HepG2 (cell line): ENCODE data around the gene VWA1. TPM values are rescaled to one million over a fixed set of nuclear protein-coding genes. Genes with fewer than 3 reads are reported as not detected.
A peak's percentile ranks its signal among the peaks of the same experiment; 100 is the strongest.

Experiments used
- BORCS8-MEF2B ChIP-seq: sonication (generic); formaldehyde crosslinking; IDR thresholded peaks from 2 replicates; pipeline ENCODE4 v1.8.0; 2022; ENCODE audit warnings: mild to moderate bottlenecking, missing genetic modification reagents
- CCAR2 ChIP-seq: fragments of 200-400 bp; formaldehyde crosslinking; optimal IDR thresholded peaks from 2 replicates; pipeline ENCODE3; 2018; ENCODE audit warnings: low read depth, mild to moderate bottlenecking, low read length, moderate library complexity
- CEBPG ChIP-seq: IDR thresholded peaks from 2 replicates; pipeline ENCODE4 v1.6.1; 2016
- IRF2 ChIP-seq: IDR thresholded peaks from 2 replicates; pipeline ENCODE4 v1.6.1; 2018; ENCODE audit warnings: missing genetic modification reagents, missing compliant biosample characterization
- MXI1 ChIP-seq: IDR thresholded peaks from 3 replicates; pipeline ENCODE4 v1.6.1; 2012; ENCODE audit warnings: low read depth, low read length, inconsistent platforms, borderline replicate concordance
- SIN3B ChIP-seq: fragments of 150-350 bp; IDR thresholded peaks from 2 replicates; pipeline ENCODE4 v1.6.1; 2014; ENCODE audit warnings: low read length
- SP4 ChIP-seq: sonication (generic); formaldehyde crosslinking; IDR thresholded peaks from 2 replicates; pipeline ENCODE4 v1.8.1; 2023; ENCODE audit warnings: mild to moderate bottlenecking, missing genetic modification reagents
- TARDBP ChIP-seq: sonication (generic); formaldehyde crosslinking; IDR thresholded peaks from 2 replicates; pipeline ENCODE4 v1.8.0; 2022; ENCODE audit warnings: mild to moderate bottlenecking, missing genetic modification reagents
- TBX3 ChIP-seq: fragments of 450-650 bp; IDR thresholded peaks from 2 replicates; pipeline ENCODE4 v1.6.1; 2017; ENCODE audit warnings: antibody characterized with exemption, mild to moderate bottlenecking, inconsistent platforms, borderline replicate concordance
- ZBTB20 ChIP-seq: sonication (generic); formaldehyde crosslinking; IDR thresholded peaks from 2 replicates; pipeline ENCODE4 v1.8.1; 2023; ENCODE audit warnings: missing genetic modification reagents, low read depth, mild to moderate bottlenecking, borderline replicate concordance
- ZBTB8A ChIP-seq: sonication (generic); formaldehyde crosslinking; IDR thresholded peaks from 2 replicates; pipeline ENCODE4 v1.4.0; 2020; ENCODE audit warnings: mild to moderate bottlenecking, low read depth, missing genetic modification reagents, borderline replicate concordance
- ZEB1 ChIP-seq: IDR thresholded peaks from 2 replicates; pipeline ENCODE4 v1.6.1; 2012; ENCODE audit warnings: mild to moderate bottlenecking, low read depth, inconsistent platforms; ENCODE audit not compliant: insufficient replicate concordance
- ZNF296 ChIP-seq: sonication (generic); formaldehyde crosslinking; conservative IDR thresholded peaks from 2 replicates; pipeline ENCODE4 v1.5.0; 2020; ENCODE audit warnings: mild to moderate bottlenecking, missing genetic modification reagents
- ZNF720 ChIP-seq: sonication (generic); formaldehyde crosslinking; IDR thresholded peaks from 2 replicates; pipeline ENCODE4 v1.4.0; 2020; ENCODE audit warnings: missing genetic modification reagents
- ZNF747 ChIP-seq: sonication (generic); formaldehyde crosslinking; IDR thresholded peaks from 2 replicates; pipeline ENCODE4 v1.8.1; 2023; ENCODE audit warnings: missing genetic modification reagents, mild to moderate bottlenecking, borderline replicate concordance
- polyA plus RNA-seq, 8 experiments: library from polyadenylated mRNA; depleted of rRNA in 3 of 8; stranded (reverse) in 7 of 8; unstranded in 1 of 8; fragments of >200 nt; fragmentation: Illumina TruSeq in 4 of 8; extraction: Trizol in 4 of 8; gene quantifications; 2 replicates each; pipeline versions ENCODE4 v1.2.1 to v1.2.3, GENCODE V29; 2011 to 2016; ENCODE audit warnings: low read depth in 4 of 8, missing spikeins in 1 of 8, mixed read lengths in 1 of 8; ENCODE audit not compliant: insufficient read depth in 1 of 8
- total RNA-seq, 5 experiments: library from RNA; depleted of rRNA; stranded (reverse); fragments of >200 nt; fragmentation: Illumina TruSeq; extraction: Trizol; gene quantifications; 2 replicates each; pipeline ENCODE4 v1.2.3, GENCODE V29; 2016; ENCODE audit warnings: low read depth in 1 of 5
- TF ChIP-seq, protein P1 (sequence below): IDR thresholded peaks from 2 replicates; pipeline ENCODE4 v1.6.1; 2018; ENCODE audit warnings: missing genetic modification reagents, mild to moderate bottlenecking, missing compliant biosample characterization
- TF ChIP-seq, protein P2 (sequence below): sonication (generic); formaldehyde crosslinking; conservative IDR thresholded peaks from 2 replicates; pipeline ENCODE4 v1.4.0; 2020; ENCODE audit warnings: missing genetic modification reagents
- TF ChIP-seq, protein P3 (sequence below): IDR thresholded peaks from 2 replicates; pipeline ENCODE4 v1.6.1; 2016; ENCODE audit warnings: missing genetic modification reagents, missing compliant biosample characterization
- TF ChIP-seq, protein P4 (sequence below): sonication (generic); formaldehyde crosslinking; IDR thresholded peaks from 2 replicates; pipeline ENCODE4 v1.5.1; 2020; ENCODE audit warnings: mild to moderate bottlenecking, moderate library complexity, missing genetic modification reagents
- TF ChIP-seq, protein P5 (sequence below): sonication (generic); formaldehyde crosslinking; IDR thresholded peaks from 2 replicates; pipeline ENCODE4 v1.4.0; 2020; ENCODE audit warnings: missing genetic modification reagents, borderline replicate concordance
- TF ChIP-seq, protein P6 (sequence below): sonication (generic); formaldehyde crosslinking; IDR thresholded peaks from 2 replicates; pipeline ENCODE4 v1.5.1; 2020; ENCODE audit warnings: missing genetic modification reagents, mild to moderate bottlenecking, borderline replicate concordance

Gene VWA1
- total and polyA plus RNA-seq, 2 of the 13 experiments (the other 11 are each of a cell fraction or from before 2014, with no cell fraction given), result 40.9 to 57.5 TPM

DNA sequence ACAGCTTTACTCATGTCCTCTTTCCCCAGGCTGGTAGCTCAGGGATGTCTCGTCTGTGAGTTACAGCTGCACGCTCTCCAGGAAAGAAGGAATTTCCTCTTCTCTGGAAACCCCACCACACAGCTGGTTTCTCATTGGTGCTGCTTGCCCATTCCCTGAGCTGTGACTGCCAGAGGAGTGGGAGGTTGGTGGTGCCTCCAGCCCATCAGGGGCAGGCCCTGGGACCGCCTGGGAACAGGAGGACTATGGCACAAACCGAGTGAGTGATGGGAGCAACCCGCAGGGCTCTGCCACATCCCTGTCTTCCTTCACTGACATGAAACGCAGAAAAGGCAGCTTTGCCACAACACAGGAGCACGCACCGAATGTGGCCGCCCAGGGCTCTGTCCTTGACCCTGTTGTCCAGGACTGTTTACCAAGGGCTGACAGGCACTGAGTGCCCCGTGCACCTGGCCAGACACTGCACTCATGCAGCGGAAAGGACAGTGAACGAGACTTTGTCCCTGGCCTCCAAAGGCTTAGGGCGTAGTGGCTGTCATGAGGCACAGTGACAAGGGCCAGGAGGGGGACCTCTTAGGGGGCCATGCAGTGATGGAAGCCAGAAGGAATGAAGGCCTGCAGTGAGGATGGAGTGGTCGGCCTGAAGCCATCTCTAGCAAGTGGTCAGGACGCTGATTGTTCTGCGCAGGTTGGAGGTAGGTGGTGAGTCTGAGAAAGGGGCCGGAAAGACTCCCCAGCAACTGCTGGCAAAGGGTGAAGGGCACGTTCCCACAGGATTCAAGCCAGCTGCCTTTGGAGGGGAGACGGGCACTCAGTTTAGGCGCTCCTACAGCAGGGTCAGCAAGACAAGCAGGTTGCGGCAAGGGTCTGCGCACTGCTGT, 34.7 kb upstream of the VWA1 start (continued):
- TF ChIP-seq, protein P1, sequence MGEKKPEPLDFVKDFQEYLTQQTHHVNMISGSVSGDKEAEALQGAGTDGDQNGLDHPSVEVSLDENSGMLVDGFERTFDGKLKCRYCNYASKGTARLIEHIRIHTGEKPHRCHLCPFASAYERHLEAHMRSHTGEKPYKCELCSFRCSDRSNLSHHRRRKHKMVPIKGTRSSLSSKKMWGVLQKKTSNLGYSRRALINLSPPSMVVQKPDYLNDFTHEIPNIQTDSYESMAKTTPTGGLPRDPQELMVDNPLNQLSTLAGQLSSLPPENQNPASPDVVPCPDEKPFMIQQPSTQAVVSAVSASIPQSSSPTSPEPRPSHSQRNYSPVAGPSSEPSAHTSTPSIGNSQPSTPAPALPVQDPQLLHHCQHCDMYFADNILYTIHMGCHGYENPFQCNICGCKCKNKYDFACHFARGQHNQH (CRISPR knock-in tag), result peak; percentile 97
- TF ChIP-seq TARDBP (CRISPR knock-in tag) (peak; percentile 100), CEBPG (CRISPR knock-in tag) (peak; percentile 69), TBX3 (peak; percentile 65), ZNF720 (CRISPR knock-in tag) (no peak), ZEB1 (no peak), SIN3B (no peak), ZBTB20 (CRISPR knock-in tag) (no peak; the same call in 1 of the 2 replicates), BORCS8-MEF2B (CRISPR knock-in tag) (peak; percentile 87), ZNF296 (CRISPR knock-in tag) (peak; percentile 69; the same call in 1 of the 2 replicates), CCAR2 (peak; percentile 45), IRF2 (CRISPR knock-in tag) (peak; percentile 95), ZNF747 (CRISPR knock-in tag) (peak; percentile 84; the same call in 1 of the 2 replicates), SP4 (CRISPR knock-in tag) (peak; percentile 78), ZBTB8A (CRISPR knock-in tag) (peak; percentile 97), MXI1 (peak; percentile 98; the same call in 1 of the 3 replicates)
- TF ChIP-seq, protein P2, sequence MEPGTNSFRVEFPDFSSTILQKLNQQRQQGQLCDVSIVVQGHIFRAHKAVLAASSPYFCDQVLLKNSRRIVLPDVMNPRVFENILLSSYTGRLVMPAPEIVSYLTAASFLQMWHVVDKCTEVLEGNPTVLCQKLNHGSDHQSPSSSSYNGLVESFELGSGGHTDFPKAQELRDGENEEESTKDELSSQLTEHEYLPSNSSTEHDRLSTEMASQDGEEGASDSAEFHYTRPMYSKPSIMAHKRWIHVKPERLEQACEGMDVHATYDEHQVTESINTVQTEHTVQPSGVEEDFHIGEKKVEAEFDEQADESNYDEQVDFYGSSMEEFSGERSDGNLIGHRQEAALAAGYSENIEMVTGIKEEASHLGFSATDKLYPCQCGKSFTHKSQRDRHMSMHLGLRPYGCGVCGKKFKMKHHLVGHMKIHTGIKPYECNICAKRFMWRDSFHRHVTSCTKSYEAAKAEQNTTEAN (CRISPR knock-in tag), result peak; percentile 88
- TF ChIP-seq, protein P3, sequence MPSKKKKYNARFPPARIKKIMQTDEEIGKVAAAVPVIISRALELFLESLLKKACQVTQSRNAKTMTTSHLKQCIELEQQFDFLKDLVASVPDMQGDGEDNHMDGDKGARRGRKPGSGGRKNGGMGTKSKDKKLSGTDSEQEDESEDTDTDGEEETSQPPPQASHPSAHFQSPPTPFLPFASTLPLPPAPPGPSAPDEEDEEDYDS (CRISPR knock-in tag), result peak; percentile 85
- TF ChIP-seq, protein P4, sequence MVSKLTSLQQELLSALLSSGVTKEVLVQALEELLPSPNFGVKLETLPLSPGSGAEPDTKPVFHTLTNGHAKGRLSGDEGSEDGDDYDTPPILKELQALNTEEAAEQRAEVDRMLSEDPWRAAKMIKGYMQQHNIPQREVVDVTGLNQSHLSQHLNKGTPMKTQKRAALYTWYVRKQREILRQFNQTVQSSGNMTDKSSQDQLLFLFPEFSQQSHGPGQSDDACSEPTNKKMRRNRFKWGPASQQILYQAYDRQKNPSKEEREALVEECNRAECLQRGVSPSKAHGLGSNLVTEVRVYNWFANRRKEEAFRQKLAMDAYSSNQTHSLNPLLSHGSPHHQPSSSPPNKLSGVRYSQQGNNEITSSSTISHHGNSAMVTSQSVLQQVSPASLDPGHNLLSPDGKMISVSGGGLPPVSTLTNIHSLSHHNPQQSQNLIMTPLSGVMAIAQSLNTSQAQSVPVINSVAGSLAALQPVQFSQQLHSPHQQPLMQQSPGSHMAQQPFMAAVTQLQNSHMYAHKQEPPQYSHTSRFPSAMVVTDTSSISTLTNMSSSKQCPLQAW (CRISPR knock-in tag), result peak; percentile 99
- TF ChIP-seq, protein P5, sequence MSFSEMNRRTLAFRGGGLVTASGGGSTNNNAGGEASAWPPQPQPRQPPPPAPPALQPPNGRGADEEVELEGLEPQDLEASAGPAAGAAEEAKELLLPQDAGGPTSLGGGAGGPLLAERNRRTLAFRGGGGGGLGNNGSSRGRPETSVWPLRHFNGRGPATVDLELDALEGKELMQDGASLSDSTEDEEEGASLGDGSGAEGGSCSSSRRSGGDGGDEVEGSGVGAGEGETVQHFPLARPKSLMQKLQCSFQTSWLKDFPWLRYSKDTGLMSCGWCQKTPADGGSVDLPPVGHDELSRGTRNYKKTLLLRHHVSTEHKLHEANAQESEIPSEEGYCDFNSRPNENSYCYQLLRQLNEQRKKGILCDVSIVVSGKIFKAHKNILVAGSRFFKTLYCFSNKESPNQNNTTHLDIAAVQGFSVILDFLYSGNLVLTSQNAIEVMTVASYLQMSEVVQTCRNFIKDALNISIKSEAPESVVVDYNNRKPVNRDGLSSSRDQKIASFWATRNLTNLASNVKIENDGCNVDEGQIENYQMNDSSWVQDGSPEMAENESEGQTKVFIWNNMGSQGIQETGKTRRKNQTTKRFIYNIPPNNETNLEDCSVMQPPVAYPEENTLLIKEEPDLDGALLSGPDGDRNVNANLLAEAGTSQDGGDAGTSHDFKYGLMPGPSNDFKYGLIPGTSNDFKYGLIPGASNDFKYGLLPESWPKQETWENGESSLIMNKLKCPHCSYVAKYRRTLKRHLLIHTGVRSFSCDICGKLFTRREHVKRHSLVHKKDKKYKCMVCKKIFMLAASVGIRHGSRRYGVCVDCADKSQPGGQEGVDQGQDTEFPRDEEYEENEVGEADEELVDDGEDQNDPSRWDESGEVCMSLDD (CRISPR knock-in tag), result 0 out of 2 replicates have a peak, but pooled peaks have one; percentile 52
- TF ChIP-seq, protein P6, sequence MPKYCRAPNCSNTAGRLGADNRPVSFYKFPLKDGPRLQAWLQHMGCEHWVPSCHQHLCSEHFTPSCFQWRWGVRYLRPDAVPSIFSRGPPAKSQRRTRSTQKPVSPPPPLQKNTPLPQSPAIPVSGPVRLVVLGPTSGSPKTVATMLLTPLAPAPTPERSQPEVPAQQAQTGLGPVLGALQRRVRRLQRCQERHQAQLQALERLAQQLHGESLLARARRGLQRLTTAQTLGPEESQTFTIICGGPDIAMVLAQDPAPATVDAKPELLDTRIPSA (CRISPR knock-in tag), result peak; percentile 60; the same call in 1 of the 2 replicates
